WERI-Rb-1 (cell line): ENCODE measurements around the gene RAD21L1.
"Not testable (repeated sequence)": the region's sequence is repeated elsewhere in the genome, so short reads cannot be mapped to it uniquely, and the experiment has no call there.

Experiments used
- DNase-seq: peaks from one replicate; pipeline ENCODE4 v3.0.0-alpha.2; 2020
- H3K27ac ChIP-seq: fragments of 250-450 bp; sonication (Bioruptor Pico); 2 replicates; pipeline ENCODE4 v1.5.1; 2020; ENCODE audit warnings: mild to moderate bottlenecking, moderate library complexity
- H3K27me3 ChIP-seq: fragments of 250-450 bp; sonication (Bioruptor Pico); 2 replicates; pipeline ENCODE4 v1.5.1; 2021; ENCODE audit warnings: mild to moderate bottlenecking, low read depth, moderate library complexity; ENCODE audit not compliant: insufficient read depth, severe bottlenecking
- H3K36me3 ChIP-seq: fragments of 250-450 bp; sonication (Bioruptor Pico); 2 replicates; pipeline ENCODE4 v1.5.1; 2020; ENCODE audit warnings: mild to moderate bottlenecking, moderate library complexity
- H3K4me3 ChIP-seq: 2 replicates; pipeline ENCODE4 v1.5.1; 2011; ENCODE audit warnings: low read depth, mild to moderate bottlenecking, control low read depth, low read length
- H3K9me3 ChIP-seq: fragments of 250-450 bp; sonication (Bioruptor Pico); 2 replicates; pipeline ENCODE4 v1.5.1; 2021; ENCODE audit warnings: mild to moderate bottlenecking, moderate library complexity; ENCODE audit not compliant: severe bottlenecking
- CTCF ChIP-seq: IDR thresholded peaks from 2 replicates; pipeline ENCODE4 v1.5.1; 2011; ENCODE audit warnings: low read depth, mild to moderate bottlenecking, control low read depth, inconsistent platforms, low read length

Gene RAD21L1

GRCh38 chr20:1210501-1210900 is 15.3 kb upstream of the RAD21L1 start:
- Histone ChIP-seq H3K4me3 (no peak overlapping the region), H3K36me3 (no peaks in the 10 kb centered on the region), H3K27ac (no peak overlapping the region), H3K27me3 (peaks cover 24% of the 10 kb centered on the region), H3K9me3 (no peaks in the 10 kb centered on the region)
- no peak for DNase-seq
- no peak for TF ChIP-seq CTCF

GRCh38 chr20:1212023-1212422 is 13.8 kb upstream of the RAD21L1 start:
- no peaks in the 10 kb centered on the region for H3K36me3 ChIP-seq
- H3K9me3 ChIP-seq = no peaks in the 10 kb centered on the region
- no peak for TF ChIP-seq CTCF
- no peak overlapping the region for H3K4me3 ChIP-seq
- H3K27ac ChIP-seq = no peak overlapping the region
- H3K27me3 ChIP-seq = peaks cover 24% of the 10 kb centered on the region
- DNase-seq = no peak

- Histone ChIP-seq H3K4me3 (no peak overlapping the region; the same call in 1 of the 2 replicates), H3K36me3 (no peaks in the 10 kb centered on the region), H3K27me3 (peaks cover 24% of the 10 kb centered on the region), H3K27ac (no peak overlapping the region), H3K9me3 (no peaks in the 10 kb centered on the region)
- DNase-seq = peak; percentile 71
- TF ChIP-seq CTCF = peak; percentile 90
Measured at GRCh38 chr20:1212607-1213396, 13.0 kb upstream of the RAD21L1 start.

- Histone ChIP-seq H3K4me3 (no peak overlapping the region), H3K9me3 (no peaks in the 10 kb centered on the region), H3K27me3 (peaks cover 15% of the 10 kb centered on the region), H3K36me3 (no peaks in the 10 kb centered on the region), H3K27ac (no peak overlapping the region)
- TF ChIP-seq CTCF = no peak
- no peak for DNase-seq
Measured at GRCh38 chr20:1214838-1215261, 11.0 kb upstream of the RAD21L1 start.

GRCh38 chr20:1215386-1216170 is 10.3 kb upstream of the RAD21L1 start:
- peaks cover 14% of the 10 kb centered on the region for H3K27me3 ChIP-seq
- no peak for DNase-seq
- no peaks in the 10 kb centered on the region for H3K36me3 ChIP-seq
- no peaks in the 10 kb centered on the region for H3K9me3 ChIP-seq
- H3K4me3 ChIP-seq = no peak overlapping the region
- H3K27ac ChIP-seq = no peak overlapping the region
- no peak for TF ChIP-seq CTCF

- H3K36me3 ChIP-seq, H3K27ac ChIP-seq, H3K9me3 ChIP-seq, H3K4me3 ChIP-seq, DNase-seq: not testable (repeated sequence)
- H3K27me3 ChIP-seq = peaks cover 14% of the 10 kb centered on the region
Measured at GRCh38 chr20:1216527-1217427, 9.1 kb upstream of the RAD21L1 start.

GRCh38 chr20:1222750-1223149 is 3.1 kb upstream of the RAD21L1 start:
- H3K4me3 ChIP-seq, H3K36me3 ChIP-seq, H3K27ac ChIP-seq, H3K27me3 ChIP-seq, DNase-seq: not testable (repeated sequence)
- peaks cover 12% of the 10 kb centered on the region for H3K9me3 ChIP-seq
